Activated CD8-positive, alpha-beta memory T cell treated with anti-CD3 and anti-CD28 coated beads, Interleukin-2, amount 50 U/mL, for 1 hour (primary cell): Measurements from ENCODE around the gene LATS2.
"Not testable (repeated sequence)": the region's sequence is repeated elsewhere in the genome, so short reads cannot be mapped to it uniquely, and the experiment has no call there.

Experiments
- DNase-seq: peaks from one replicate; pipeline ENCODE4 v3.0.0-alpha.2; 2020; ENCODE audit errors: extremely low read depth

LATS2 gene

DNA sequence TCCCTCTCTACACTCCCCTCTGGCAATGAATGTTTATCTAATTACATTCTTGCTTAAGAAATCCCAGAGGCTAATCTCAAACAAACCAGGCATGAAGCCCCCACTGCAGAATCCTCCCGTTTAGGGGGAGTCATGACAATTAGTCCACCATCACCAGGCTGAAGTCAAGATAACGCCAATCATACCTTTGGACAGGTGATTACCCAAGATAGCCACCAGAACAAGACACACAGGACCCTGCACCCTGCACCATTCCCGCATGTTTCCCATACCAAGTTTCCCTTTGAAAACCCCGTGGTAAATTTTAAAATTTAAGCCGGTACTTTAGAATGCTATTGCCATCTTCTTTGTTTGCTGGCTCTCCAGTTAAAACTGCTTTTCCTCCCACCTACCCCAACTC is 94.0 kb downstream of the LATS2 start:
- DNase-seq = no peak

DNA sequence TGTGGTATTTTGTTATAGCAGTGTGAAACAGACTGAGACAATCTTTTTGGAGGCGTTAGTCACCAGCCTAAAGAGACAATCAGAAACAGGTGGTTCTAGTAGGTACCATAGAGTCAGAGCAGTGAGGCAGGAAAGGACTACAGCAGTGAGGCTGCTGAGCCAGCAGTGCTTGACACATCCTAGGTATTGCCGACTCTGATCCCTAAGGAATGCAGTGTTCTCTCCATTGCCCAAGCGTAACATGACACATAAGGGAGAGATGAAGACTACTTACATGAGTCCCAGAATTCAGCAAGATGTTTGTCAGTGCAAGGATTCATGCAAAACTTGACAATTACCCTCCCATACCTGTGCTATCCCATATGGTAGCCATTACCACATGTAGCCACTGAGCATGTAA is 96.5 kb downstream of the LATS2 start:
- no peak for DNase-seq

DNA sequence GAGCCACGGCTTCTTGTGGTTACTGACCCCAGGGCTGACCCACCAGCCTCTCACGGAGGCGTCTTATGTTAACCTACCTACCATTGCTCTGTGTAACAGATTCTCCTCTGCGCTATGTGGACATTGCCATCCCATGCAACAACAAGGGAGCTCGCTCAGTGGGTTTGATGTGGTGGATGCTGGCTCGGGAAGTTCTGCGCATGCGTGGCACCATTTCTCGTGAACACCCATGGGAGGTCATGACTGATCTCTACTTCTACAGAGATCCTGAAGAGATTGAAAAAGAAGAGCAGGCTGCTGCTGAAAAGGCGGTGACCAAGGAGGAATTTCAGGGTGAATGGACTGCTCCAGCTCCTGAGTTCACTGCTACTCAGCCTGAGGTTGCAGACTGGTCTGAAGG is 99.7 kb downstream of the LATS2 start:
- DNase-seq = not testable (repeated sequence)

GRCh38 chr13:20960663-20961309 is 100.6 kb downstream of the LATS2 start:
- DNase-seq = no peak

DNA sequence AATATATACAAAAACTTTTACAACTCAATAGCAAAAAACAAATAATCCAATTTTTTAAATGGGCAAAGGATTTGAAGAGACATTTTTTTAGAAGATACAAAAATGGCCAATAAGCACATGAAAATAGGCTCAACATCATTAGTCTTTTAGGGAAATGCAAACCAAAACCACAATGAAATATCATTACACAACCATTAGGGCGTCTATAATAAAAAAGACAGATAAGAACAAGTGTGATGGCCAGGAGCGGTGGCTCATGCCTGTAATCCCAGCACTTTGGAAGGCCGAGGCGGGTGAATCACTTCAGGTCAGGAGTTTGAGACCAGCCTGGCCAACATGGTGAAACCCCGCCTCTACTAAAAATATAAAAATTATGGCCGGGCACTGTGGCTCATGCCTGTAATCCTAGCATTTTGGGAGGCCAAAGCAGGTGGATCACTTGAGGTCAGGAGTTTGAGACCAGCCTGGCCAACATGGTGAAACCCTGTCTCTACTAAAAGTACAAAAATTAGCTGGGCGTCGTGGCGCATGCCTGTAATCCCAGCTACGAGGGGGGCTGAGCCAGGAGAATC is 104.3 kb downstream of the LATS2 start:
- DNase-seq = not testable (repeated sequence)

GRCh38 chr13:20955496-20955895 is 105.9 kb downstream of the LATS2 start:
- DNase-seq = no peak

GRCh38 chr13:20953245-20953931 is 108.0 kb downstream of the LATS2 start:
- no peak for DNase-seq

DNA sequence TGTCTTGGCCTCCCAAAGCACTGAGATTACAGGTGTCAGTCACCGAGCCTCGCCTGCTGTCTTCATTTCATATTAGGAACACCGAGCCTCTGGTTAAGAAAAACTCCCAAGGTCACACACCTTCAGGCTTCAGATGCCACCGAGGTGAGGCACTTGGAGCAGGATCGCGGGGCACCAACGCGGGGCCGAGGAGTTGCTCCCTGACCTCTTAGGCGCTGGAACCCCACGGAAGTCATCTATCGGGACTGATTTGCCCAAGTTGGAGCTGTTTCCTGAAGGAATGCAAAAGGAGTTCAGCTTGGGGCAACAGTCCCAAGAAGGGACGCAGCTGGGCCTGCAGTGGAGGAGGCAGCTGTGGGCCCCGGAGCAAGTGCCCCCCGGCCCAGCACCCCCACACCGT is 108.5 kb downstream of the LATS2 start:
- no peak for DNase-seq

- not testable (repeated sequence) for DNase-seq
These were observed 113.4 kb downstream of the LATS2 start for GRCh38 chr13:20948001-20948400.

GRCh38 chr13:20945952-20946383 is 115.4 kb downstream of the LATS2 start:
- no peak for DNase-seq

DNA sequence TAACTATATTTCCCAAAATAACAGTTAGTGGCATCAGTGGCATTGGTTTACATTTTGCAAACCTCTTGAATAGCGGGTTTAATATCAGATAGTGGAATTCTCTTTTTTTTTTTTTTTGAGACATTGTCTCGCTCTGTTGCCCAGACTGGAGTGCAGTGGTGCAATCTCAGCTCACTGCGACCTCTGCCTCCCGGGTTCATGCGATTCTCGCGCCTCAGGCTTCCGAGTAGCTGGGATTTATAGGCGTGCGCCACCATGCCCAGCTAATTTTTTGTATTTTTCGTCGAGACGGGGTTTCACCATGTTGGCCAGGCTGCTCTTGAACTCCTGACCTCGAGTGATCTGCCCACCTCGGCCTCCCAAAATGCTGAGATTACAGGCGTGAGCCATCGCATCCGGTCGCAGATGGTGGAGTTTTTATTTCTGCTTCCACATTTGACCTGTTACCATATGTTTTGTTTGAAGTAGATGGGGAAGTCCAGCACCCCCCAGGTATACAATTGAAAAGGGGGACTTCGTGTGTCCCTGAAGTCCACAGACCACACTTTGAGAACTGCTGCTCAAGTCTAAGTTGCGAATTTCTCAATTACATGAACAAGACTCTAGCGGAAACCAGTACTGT is 118.3 kb downstream of the LATS2 start:
- DNase-seq = no peak

GRCh38 chr13:20940511-20940910 is 120.9 kb downstream of the LATS2 start:
- DNase-seq = not testable (repeated sequence)

- DNase-seq = no peak
These were observed 121.3 kb downstream of the LATS2 start for GRCh38 chr13:20940083-20940482.

DNA sequence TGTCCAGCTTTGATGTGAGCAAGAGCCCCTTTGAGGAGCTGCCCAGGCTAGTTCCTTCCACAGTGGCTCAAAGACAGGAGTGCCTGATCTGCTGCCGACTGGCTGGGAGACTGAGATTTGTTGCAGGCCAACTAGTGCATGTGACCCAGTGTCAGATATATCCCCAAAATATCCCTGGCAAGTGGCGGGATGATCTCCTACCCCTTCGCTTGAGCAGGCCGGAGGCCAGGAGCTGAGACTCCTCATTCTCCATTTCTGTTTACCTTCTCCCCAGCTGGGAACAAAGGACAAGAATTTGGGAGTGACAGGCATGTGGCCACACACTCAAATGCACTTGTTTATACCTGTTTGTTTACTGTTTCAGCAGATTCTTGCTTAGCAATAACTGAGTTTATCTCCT is 121.7 kb downstream of the LATS2 start:
- DNase-seq = no peak

- DNase-seq = no peak
These were observed 123.1 kb downstream of the LATS2 start for GRCh38 chr13:20938302-20938701.

DNA sequence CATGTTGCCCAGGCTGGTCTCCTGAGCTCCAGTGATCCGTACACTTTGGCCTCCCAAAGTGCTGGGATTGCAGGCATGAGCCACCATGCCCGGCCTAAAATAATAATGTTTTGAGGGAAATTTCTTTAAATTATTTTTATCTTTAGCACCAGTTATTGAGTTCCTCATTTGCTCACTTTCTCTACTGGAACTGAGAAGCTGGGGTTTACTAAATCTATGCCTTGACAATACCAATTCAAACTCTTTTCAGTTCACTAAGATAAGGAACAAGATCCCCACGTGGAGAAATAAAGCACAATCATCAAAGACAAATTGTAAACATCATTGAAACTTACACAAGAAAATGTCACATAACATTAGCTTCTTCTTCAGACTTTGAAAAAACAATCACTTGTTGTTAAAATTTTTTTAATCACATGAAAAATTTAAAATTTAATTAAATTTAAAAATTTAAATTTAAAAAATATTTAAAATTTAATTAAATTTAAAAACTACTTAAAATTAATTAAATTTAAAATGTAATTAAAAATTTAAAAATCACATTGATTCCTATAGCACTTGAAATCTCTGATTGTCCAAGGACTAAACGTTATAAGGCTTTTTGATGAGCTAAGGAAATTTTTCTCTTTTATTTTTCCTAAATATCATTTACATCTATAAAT is 133.7 kb downstream of the LATS2 start:
- DNase-seq = no peak

- not testable (repeated sequence) for DNase-seq
These were observed 136.0 kb downstream of the LATS2 start for GRCh38 chr13:20925395-20925790.

DNA sequence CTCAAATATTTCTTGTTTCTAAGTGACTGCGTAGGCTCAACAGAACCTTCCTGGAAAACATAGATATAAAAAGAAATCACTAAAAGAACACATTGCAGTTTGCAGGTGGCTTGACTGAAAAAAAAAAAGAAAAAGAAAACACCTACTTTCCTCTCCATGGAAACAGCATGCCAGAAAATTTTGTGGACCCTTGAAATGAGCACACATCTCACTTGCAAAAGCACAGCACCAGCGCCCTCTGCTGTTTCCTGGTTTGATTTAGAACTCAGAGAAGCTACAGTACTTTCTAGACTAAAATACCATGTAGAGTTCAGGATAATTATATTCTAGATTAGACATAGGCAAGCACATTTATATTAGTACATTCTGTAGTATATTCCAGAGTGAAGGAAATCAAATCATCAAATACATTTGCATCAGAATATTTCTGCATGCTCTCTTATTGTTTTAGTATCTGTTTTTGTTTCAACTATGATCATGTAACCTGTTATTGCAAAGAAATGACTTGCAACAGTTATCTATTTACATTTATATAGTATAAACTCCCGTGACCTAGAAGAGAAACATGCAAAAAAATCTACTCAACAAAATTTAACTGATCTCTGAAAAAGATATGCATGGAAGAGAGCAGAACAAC is 136.5 kb downstream of the LATS2 start:
- DNase-seq = peak; percentile 43

- DNase-seq = no peak
These were observed 138.1 kb downstream of the LATS2 start for GRCh38 chr13:20923272-20923671.
